D721Med (cell line): ENCODE measurements around the gene UQCC2.

ENCODE experiments used
- DNase-seq: peaks from one replicate; pipeline ENCODE4 v3.0.0; 2011; ENCODE audit warnings: low spot score; ENCODE audit not compliant: insufficient read length
- FAIRE-seq: peaks from 2 replicates; lab custom pipeline; 2011; peaks lifted over from hg19 to GRCh38; lab: Jason Lieb, UNC
- CTCF ChIP-seq: IDR thresholded peaks from 2 replicates; pipeline ENCODE4 v1.5.1; 2012; ENCODE audit warnings: mild to moderate bottlenecking, control low read depth; ENCODE audit not compliant: insufficient read depth; ENCODE audit errors: missing control alignments

The UQCC2 gene

GRCh38 chr6:33731035-33731434, 19.5 kb upstream of the UQCC2 start:
- DNase-seq (no peak), FAIRE-seq (no peak)
- TF ChIP-seq CTCF = no peak

- no peak for FAIRE-seq
- DNase-seq = no peak
- TF ChIP-seq CTCF = no peak
Observed at GRCh38 chr6:33730611-33731010, 19.1 kb upstream of the UQCC2 start.

- no peak for TF ChIP-seq CTCF
- DNase-seq (no peak), FAIRE-seq (no peak)
Observed at GRCh38 chr6:33729059-33729458, 17.6 kb upstream of the UQCC2 start.

GRCh38 chr6:33728438-33728837, 16.9 kb upstream of the UQCC2 start:
- no peak for TF ChIP-seq CTCF
- FAIRE-seq = no peak
- no peak for DNase-seq

GRCh38 chr6:33727932-33728331, 16.4 kb upstream of the UQCC2 start:
- no peak for FAIRE-seq
- DNase-seq = no peak
- TF ChIP-seq CTCF = no peak

GRCh38 chr6:33727126-33727525, 15.6 kb upstream of the UQCC2 start:
- FAIRE-seq = no peak
- DNase-seq = no peak
- TF ChIP-seq CTCF = no peak

GRCh38 chr6:33726696-33727095, 15.2 kb upstream of the UQCC2 start:
- no peak for TF ChIP-seq CTCF
- FAIRE-seq = no peak
- no peak for DNase-seq
